ENCODE data around the gene OBI1.

The OBI1 gene

DNA sequence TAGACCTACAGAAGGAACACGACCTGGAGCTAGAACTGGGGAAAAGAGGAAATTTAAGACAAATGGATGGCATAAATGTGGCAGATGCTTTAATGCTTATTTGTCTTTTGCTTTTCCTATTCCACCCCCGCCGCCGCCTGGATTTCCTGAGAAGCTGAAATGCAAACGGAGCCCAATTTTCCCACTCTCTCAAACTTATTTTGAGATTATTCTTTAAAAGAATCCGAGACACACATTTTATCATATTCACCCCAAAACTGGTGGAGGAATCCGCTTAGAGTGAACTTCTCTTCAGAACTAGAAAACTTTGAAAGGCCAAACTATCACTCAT is 61.4 kb downstream of the OBI1 start:
- no peaks in the 10 kb centered on the region for H3K9me3 ChIP-seq (ENCODE audit: control insufficient read depth, insufficient read depth, low read length)
- H3K36me3 ChIP-seq (ENCODE audit: control insufficient read depth, insufficient read depth, low read length): no peaks in the 10 kb centered on the region; the same call in 1 of the 2 replicates
- H3K4me1 ChIP-seq (ENCODE audit: control insufficient read depth, insufficient read depth, low read length): peaks cover 8% of the 10 kb centered on the region
- H3K4me3 ChIP-seq (ENCODE audit: low read length): no peak overlapping the region
- no CpG with 5 or more reads among the region's 7 CpGs for WGBS (ENCODE audit: insufficient coverage, insufficient read length)
- peaks cover 84% of the 10 kb centered on the region for H3K27me3 ChIP-seq (ENCODE audit: control insufficient read depth, insufficient read depth, low read length)
- no peak for DNase-seq (ENCODE audit: low read depth, low spot score)
- H3K27ac ChIP-seq (ENCODE audit: low read length): no peak overlapping the region

DNA sequence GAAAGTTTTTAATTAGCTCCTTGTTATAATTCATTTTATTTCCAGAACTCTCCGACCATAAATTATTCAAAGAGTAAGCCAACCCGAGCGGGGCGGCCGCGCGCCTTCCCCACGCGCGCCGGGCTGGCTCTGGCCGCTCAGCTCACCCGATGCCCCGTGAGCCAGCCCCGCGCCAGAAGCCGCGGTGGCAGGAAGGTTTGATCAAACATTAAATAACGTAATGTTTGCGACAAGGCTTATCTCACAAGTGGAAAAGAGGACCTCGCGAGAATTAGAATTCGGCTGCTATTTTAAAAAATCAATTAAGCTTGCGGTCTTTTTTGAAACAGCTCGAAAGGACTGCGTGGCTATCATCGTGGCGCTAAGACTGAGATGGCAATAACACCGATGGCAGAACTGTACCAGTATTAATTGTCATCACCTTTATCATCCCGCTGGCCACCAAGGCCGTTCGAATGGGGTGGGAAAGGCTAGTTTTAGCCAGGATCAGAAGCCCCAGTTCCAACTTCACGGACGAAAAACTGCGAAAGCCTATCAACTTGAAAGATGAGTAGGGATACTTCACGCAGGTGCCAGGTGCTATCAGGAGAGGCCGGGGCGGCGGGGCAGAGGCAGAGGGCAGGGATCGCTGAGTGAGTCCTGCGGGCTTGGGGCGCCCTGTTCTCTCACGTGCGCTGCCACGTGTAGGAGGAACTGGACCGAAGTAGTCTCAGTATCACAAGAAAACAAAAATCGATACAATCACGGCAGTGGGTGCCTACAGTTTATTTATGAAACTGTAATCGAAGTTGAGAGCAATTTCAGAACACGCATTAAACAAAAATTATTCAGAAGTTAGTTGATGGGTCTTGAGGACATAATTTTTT is 62.0 kb downstream of the OBI1 start:
- WGBS (ENCODE audit: insufficient coverage, insufficient read length): no CpG with 5 or more reads among the region's 50 CpGs
- Histone ChIP-seq H3K9me3 (ENCODE audit: control insufficient read depth, insufficient read depth, low read length) (no peaks in the 10 kb centered on the region), H3K27me3 (ENCODE audit: control insufficient read depth, insufficient read depth, low read length) (peaks cover 82% of the 10 kb centered on the region), H3K27ac (ENCODE audit: low read length) (no peak overlapping the region), H3K4me3 (ENCODE audit: low read length) (peak overlapping the region; percentile 54; the same call in 1 of the 2 replicates), H3K4me1 (ENCODE audit: control insufficient read depth, insufficient read depth, low read length) (peaks cover 7% of the 10 kb centered on the region), H3K36me3 (ENCODE audit: control insufficient read depth, insufficient read depth, low read length) (no peaks in the 10 kb centered on the region; the same call in 1 of the 2 replicates)
- DNase-seq (ENCODE audit: low read depth, low spot score): no peak

DNA sequence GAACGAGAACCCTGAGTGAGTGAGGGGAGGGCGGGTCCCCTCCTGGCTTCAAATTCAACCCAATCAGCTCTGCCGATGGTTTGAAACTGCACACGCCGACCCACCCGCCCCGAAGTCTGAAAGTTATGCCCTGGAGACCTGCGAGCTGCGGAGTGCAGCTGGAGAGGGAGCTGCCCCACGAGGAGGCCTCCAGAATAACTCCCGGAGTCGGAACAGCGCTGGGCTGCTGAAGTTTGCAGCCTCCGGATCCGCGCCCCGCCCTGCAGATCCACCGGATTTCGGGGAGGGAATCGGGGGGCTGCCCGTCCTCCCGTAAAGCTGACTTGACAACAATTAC is 62.6 kb downstream of the OBI1 start:
- no peaks in the 10 kb centered on the region for H3K9me3 ChIP-seq (ENCODE audit: control insufficient read depth, insufficient read depth, low read length)
- H3K36me3 ChIP-seq (ENCODE audit: control insufficient read depth, insufficient read depth, low read length): no peaks in the 10 kb centered on the region; the same call in 1 of the 2 replicates
- peaks cover 4% of the 10 kb centered on the region for H3K4me1 ChIP-seq (ENCODE audit: control insufficient read depth, insufficient read depth, low read length)
- WGBS (ENCODE audit: insufficient coverage, insufficient read length): no CpG with 5 or more reads among the region's 22 CpGs
- peak overlapping the region; percentile 54; the same call in 1 of the 2 replicates for H3K4me3 ChIP-seq (ENCODE audit: low read length)
- peaks cover 79% of the 10 kb centered on the region for H3K27me3 ChIP-seq (ENCODE audit: control insufficient read depth, insufficient read depth, low read length)
- H3K27ac ChIP-seq (ENCODE audit: low read length): no peak overlapping the region
- no peak for DNase-seq (ENCODE audit: low read depth, low spot score)

DNA sequence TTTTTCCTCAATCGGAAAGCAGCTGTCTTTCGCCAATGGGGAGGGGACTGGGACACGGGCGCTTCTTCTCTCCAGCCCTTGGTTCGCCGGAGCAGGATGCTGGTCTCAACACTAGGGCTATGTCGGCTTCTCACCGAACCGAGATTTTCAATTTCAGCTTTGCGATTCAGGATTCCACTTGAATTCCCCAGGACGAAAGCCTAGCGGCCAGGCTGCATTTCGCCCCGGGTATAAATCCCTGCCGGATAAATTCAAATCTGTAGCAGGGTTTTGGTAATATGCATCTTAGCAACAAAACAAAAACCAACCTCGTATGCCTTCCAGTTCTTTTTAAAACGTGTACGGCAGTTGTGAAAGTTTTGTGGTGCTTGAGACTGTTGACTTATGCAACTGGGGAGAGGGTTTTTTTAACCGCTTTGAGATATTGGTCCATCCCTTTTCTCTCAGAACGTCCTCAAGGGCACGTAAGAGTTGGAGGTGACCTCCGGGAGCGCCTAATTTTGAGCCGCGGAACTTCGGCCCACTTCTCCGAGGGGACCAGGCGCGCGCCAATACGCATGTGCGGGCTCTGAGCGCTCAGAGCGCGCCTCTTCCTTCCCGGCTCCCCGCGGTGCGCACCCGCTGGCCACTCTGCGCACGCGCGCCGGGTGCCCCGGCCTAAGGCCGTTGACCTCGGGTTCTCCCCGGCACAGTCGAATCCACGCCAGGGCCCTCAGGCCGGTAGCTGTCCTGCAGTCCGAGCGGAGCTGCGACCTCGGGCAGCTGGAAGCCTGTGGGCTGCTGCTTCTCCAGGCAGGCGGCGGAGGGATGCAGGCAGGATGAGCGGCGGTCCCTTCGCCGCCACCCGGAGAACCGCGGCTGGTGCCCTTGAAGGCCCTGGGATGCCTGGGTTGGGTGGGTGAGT is 63.2 kb downstream of the OBI1 start:
- no CpG with 5 or more reads among the region's 65 CpGs for WGBS (ENCODE audit: insufficient coverage, insufficient read length)

DNA sequence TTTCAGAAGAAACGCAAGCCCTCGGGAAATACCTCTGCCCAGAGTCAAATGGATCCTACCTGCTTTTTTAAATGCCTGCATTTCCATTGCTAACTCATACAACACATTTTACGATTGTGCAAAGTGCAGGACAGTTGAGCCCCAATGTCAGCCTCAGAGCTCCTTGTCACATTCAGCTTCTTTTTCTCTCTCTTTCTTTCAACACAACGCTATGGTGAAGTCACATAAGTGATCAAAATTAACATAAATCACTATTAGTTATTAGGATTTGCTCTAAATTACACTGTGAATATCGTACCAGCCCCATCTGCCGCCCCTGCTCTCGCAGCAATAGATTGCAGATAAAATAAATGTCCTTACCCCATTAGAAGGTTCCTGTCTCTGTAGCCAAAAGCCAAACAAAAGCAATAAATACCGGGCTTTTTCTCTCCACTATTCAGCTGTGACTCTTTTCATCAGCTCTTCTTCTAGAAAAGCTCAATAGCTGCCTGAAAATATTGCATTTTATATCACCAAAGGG is 64.4 kb downstream of the OBI1 start:
- Histone ChIP-seq H3K4me3 (ENCODE audit: low read length) (no peak overlapping the region), H3K27ac (ENCODE audit: low read length) (no peak overlapping the region), H3K9me3 (ENCODE audit: control insufficient read depth, insufficient read depth, low read length) (no peaks in the 10 kb centered on the region), H3K4me1 (ENCODE audit: control insufficient read depth, insufficient read depth, low read length) (peaks cover 4% of the 10 kb centered on the region; the same call in 1 of the 2 replicates), H3K36me3 (ENCODE audit: control insufficient read depth, insufficient read depth, low read length) (no peaks in the 10 kb centered on the region; the same call in 1 of the 2 replicates), H3K27me3 (ENCODE audit: control insufficient read depth, insufficient read depth, low read length) (peaks cover 63% of the 10 kb centered on the region)
- DNase-seq (ENCODE audit: low read depth, low spot score): no peak
- no CpG with 5 or more reads among the region's 8 CpGs for WGBS (ENCODE audit: insufficient coverage, insufficient read length)

More for the DNA sequence above, 63.2 kb downstream of the OBI1 start:
- DNase-seq (ENCODE audit: low read depth, low spot score): no peak
- peaks cover 72% of the 10 kb centered on the region for H3K27me3 ChIP-seq (ENCODE audit: control insufficient read depth, insufficient read depth, low read length)
- peak overlapping the region; percentile 54; the same call in 1 of the 2 replicates for H3K4me3 ChIP-seq (ENCODE audit: low read length)
- H3K36me3 ChIP-seq (ENCODE audit: control insufficient read depth, insufficient read depth, low read length): no peaks in the 10 kb centered on the region; the same call in 1 of the 2 replicates
- peaks cover 4% of the 10 kb centered on the region; the same call in 1 of the 2 replicates for H3K4me1 ChIP-seq (ENCODE audit: control insufficient read depth, insufficient read depth, low read length)
- H3K27ac ChIP-seq (ENCODE audit: low read length): no peak overlapping the region
- no peaks in the 10 kb centered on the region for H3K9me3 ChIP-seq (ENCODE audit: control insufficient read depth, insufficient read depth, low read length)

DNA sequence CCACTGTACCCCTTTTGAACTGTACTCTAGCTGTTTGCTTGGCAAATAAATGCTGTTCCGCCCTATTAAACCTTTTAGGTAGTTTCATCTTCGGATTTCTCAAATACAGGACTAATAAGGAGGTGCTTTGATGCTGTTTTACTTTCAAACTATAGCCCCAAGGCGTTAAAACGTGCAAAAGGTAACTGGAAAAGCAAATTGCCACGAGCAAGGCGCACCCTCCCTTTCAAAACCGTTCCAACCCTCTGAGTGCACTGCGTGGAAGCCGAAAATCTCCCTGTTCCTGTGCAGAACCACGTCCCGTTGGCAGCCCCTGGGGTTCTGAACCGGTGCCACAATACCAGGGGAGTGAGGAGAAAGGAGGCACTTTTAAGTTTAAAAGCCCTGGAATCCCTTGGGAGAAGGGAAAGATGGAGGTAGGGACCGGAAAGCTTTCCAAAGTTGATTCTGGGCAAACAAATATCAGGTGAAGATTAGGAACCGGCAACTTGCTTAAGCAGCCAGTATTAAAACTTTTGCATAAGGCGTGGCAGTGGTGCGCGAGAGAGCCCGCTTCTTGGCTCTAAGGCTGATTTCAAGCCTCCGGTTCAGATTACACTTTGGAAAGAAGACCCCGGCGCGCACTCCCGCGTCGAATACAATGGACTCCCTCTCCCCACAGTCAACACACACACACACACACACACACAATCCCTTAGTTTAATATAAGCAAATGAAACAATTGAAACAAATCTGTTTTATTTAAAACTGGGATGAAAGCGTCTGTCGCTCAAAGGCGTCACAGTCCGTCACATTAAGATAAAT is 65.1 kb downstream of the OBI1 start:
- Histone ChIP-seq H3K4me1 (ENCODE audit: control insufficient read depth, insufficient read depth, low read length) (peaks cover 4% of the 10 kb centered on the region; the same call in 1 of the 2 replicates), H3K9me3 (ENCODE audit: control insufficient read depth, insufficient read depth, low read length) (no peaks in the 10 kb centered on the region), H3K27ac (ENCODE audit: low read length) (no peak overlapping the region), H3K4me3 (ENCODE audit: low read length) (no peak overlapping the region), H3K36me3 (ENCODE audit: control insufficient read depth, insufficient read depth, low read length) (no peaks in the 10 kb centered on the region; the same call in 1 of the 2 replicates), H3K27me3 (ENCODE audit: control insufficient read depth, insufficient read depth, low read length) (peaks cover 58% of the 10 kb centered on the region)
- WGBS (ENCODE audit: insufficient coverage, insufficient read length): no CpG with 5 or more reads among the region's 29 CpGs
- DNase-seq (ENCODE audit: low read depth, low spot score): no peak

DNA sequence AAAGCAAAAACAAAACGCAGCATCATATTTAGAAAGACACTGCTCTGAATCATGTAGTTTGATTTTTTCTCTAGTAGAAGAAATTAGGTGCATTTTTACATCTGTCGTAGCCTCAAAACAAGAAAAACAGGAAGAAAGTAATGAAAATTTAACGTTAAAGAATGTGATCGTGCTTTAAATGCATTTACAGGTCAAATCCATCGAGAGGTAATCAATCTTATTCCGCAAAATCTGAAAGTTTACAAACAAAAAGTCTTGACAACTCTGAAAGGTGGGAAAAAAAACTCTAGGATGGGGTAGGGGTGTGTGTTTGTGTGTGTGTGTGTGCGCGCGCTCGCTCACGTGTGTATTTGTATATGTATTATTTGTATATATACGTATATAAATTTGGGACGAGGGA is 65.8 kb downstream of the OBI1 start:
- no peak overlapping the region for H3K27ac ChIP-seq (ENCODE audit: low read length)
- H3K4me1 ChIP-seq (ENCODE audit: control insufficient read depth, insufficient read depth, low read length): peaks cover 4% of the 10 kb centered on the region; the same call in 1 of the 2 replicates
- no CpG with 5 or more reads among the region's 13 CpGs for WGBS (ENCODE audit: insufficient coverage, insufficient read length)
- no peak overlapping the region for H3K4me3 ChIP-seq (ENCODE audit: low read length)
- no peaks in the 10 kb centered on the region; the same call in 1 of the 2 replicates for H3K36me3 ChIP-seq (ENCODE audit: control insufficient read depth, insufficient read depth, low read length)
- DNase-seq (ENCODE audit: low read depth, low spot score): no peak
- peaks cover 60% of the 10 kb centered on the region for H3K27me3 ChIP-seq (ENCODE audit: control insufficient read depth, insufficient read depth, low read length)
- H3K9me3 ChIP-seq (ENCODE audit: control insufficient read depth, insufficient read depth, low read length): no peaks in the 10 kb centered on the region

DNA sequence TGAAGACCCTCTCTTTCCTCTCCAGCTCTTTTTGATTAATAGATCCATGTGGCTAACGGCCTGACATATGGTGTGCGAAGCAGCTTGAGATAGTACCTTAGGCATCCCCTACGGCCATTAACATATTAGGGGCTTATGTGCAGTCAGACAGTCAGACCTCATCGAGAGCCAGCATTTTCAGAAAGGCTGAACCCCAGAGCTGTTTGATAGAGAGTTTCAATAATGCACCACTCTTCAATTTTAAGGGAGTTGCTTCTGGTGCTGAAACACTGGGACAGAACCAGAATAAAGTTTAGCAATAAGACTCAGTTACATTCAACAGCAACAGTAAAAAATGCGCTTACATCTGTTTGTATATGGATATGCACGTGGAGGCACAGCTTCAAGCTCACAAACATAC is 66.4 kb downstream of the OBI1 start:
- H3K27ac ChIP-seq (ENCODE audit: low read length): no peak overlapping the region

DNA sequence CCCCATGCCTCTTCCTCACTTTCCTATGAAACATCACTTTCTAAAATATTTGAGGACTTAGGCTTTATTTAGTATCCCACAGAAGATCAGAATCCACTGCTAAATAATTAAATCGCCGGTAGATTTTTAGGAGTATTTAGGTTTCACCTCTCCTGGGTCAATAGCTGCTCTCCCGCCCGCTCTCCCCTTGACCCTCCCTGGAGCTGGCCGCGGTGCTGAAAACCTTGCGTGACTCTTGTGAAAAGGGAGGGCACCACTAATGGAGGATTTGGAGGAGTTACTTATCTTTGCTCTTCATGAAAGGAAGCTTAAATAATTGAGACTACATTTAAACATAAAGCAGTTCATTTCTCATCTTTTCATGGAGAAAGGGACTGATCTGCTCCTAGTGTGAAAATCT is 69.7 kb downstream of the OBI1 start:
- no peak for DNase-seq (ENCODE audit: low read depth, low spot score)
- no CpG with 5 or more reads among the region's 7 CpGs for WGBS (ENCODE audit: insufficient coverage, insufficient read length)
- H3K4me3 ChIP-seq (ENCODE audit: low read length): no peak overlapping the region
- H3K9me3 ChIP-seq (ENCODE audit: control insufficient read depth, insufficient read depth, low read length): no peaks in the 10 kb centered on the region; the same call in 1 of the 2 replicates
- no peaks in the 10 kb centered on the region for H3K36me3 ChIP-seq (ENCODE audit: control insufficient read depth, insufficient read depth, low read length)
- H3K4me1 ChIP-seq (ENCODE audit: control insufficient read depth, insufficient read depth, low read length): no peaks in the 10 kb centered on the region; the same call in 1 of the 2 replicates
- no peak overlapping the region for H3K27ac ChIP-seq (ENCODE audit: low read length)
- H3K27me3 ChIP-seq (ENCODE audit: control insufficient read depth, insufficient read depth, low read length): peaks cover 34% of the 10 kb centered on the region

More for the DNA sequence above, 66.4 kb downstream of the OBI1 start:
- no CpG with 5 or more reads among the region's 6 CpGs for WGBS (ENCODE audit: insufficient coverage, insufficient read length)
- H3K9me3 ChIP-seq (ENCODE audit: control insufficient read depth, insufficient read depth, low read length): no peaks in the 10 kb centered on the region
- H3K4me1 ChIP-seq (ENCODE audit: control insufficient read depth, insufficient read depth, low read length): peaks cover 4% of the 10 kb centered on the region; the same call in 1 of the 2 replicates
- DNase-seq (ENCODE audit: low read depth, low spot score): no peak
- no peak overlapping the region for H3K4me3 ChIP-seq (ENCODE audit: low read length)
- H3K36me3 ChIP-seq (ENCODE audit: control insufficient read depth, insufficient read depth, low read length): no peaks in the 10 kb centered on the region; the same call in 1 of the 2 replicates
- peaks cover 61% of the 10 kb centered on the region for H3K27me3 ChIP-seq (ENCODE audit: control insufficient read depth, insufficient read depth, low read length)

Data from iPS DF 6.9 (cell line).